ENCODE data around the gene KDM2A.

Gene KDM2A

GRCh38 chr11:67118801-67119584 is at the start of gene KDM2A:
TSS of gene KDM2A (plus strand) at chr11:67119263. CDS start at chr11:67121317, 2,054 bp downstream.
- peak; percentile 95 to 100 (median 99) for DNase-seq

GRCh38 chr11:67071420-67072284 is 47.4 kb upstream of the KDM2A start:
- peak; percentile 30 to 68 (median 52) for DNase-seq

GRCh38 chr11:67072295-67072694 is 46.8 kb upstream of the KDM2A start:
- DNase-seq, result no peak

- DNase-seq, result no peak
Observed at GRCh38 chr11:67073908-67074307, 45.2 kb upstream of the KDM2A start.

- no peak for DNase-seq
Observed at GRCh38 chr11:67076202-67076601, 42.9 kb upstream of the KDM2A start.

- no peak for DNase-seq
Observed at GRCh38 chr11:67079065-67079705, 39.9 kb upstream of the KDM2A start.

GRCh38 chr11:67082071-67082791 is 36.8 kb upstream of the KDM2A start:
- DNase-seq, result peak in 4 of 6 experiments; percentile 7 to 35 (median 12)

GRCh38 chr11:67083786-67084366 is 35.2 kb upstream of the KDM2A start:
- no peak for DNase-seq

- no peak for DNase-seq
Observed at GRCh38 chr11:67085617-67086016, 33.4 kb upstream of the KDM2A start.

GRCh38 chr11:67090717-67091116 is 28.3 kb upstream of the KDM2A start:
- no peak for DNase-seq

GRCh38 chr11:67095214-67095507 is 23.9 kb upstream of the KDM2A start:
- DNase-seq, result no peak

- DNase-seq, result no peak
Observed at GRCh38 chr11:67098799-67099429, 20.1 kb upstream of the KDM2A start.

- DNase-seq, result no peak
Observed at GRCh38 chr11:67099831-67100324, 19.2 kb upstream of the KDM2A start.

GRCh38 chr11:67102664-67103063 is 16.4 kb upstream of the KDM2A start:
- no peak for DNase-seq

GRCh38 chr11:67105964-67106363 is 13.1 kb upstream of the KDM2A start:
- DNase-seq, result no peak

- DNase-seq, result no peak
Observed at GRCh38 chr11:67111261-67111660, 7.8 kb upstream of the KDM2A start.

GRCh38 chr11:67113231-67113721 is 5.8 kb upstream of the KDM2A start:
- peak in 2 of 6 experiments; percentile 11 to 46 for DNase-seq

GRCh38 chr11:67114275-67114896 is 4.7 kb upstream of the KDM2A start:
- DNase-seq, result no peak

GRCh38 chr11:67116758-67117105 is 2.3 kb upstream of the KDM2A start:
- DNase-seq, result no peak

- DNase-seq, result no peak
Observed at GRCh38 chr11:67117176-67117575, 1.9 kb upstream of the KDM2A start.

GRCh38 chr11:67117672-67118180 is 1.3 kb upstream of the KDM2A start:
- peak in 5 of 6 experiments; percentile 23 to 60 (median 40) for DNase-seq
